Stimulated activated CD4-positive, alpha-beta T cell treated with anti-CD3 and anti-CD28 coated beads, Interleukin-15, amount 100 ng/mL, for 1 hour (primary cell): ENCODE measurements around the gene LAMTOR2.
"Not testable (repeated sequence)": the region's sequence is repeated elsewhere in the genome, so short reads cannot be mapped to it uniquely, and the experiment has no call there.

Source experiments
- DNase-seq, 2 donors: peaks; one replicate each; pipeline ENCODE4 v3.0.0-alpha.2; 2020; ENCODE audit warnings: low read depth in 1 of 2, low spot score in 1 of 2

The LAMTOR2 gene

DNA sequence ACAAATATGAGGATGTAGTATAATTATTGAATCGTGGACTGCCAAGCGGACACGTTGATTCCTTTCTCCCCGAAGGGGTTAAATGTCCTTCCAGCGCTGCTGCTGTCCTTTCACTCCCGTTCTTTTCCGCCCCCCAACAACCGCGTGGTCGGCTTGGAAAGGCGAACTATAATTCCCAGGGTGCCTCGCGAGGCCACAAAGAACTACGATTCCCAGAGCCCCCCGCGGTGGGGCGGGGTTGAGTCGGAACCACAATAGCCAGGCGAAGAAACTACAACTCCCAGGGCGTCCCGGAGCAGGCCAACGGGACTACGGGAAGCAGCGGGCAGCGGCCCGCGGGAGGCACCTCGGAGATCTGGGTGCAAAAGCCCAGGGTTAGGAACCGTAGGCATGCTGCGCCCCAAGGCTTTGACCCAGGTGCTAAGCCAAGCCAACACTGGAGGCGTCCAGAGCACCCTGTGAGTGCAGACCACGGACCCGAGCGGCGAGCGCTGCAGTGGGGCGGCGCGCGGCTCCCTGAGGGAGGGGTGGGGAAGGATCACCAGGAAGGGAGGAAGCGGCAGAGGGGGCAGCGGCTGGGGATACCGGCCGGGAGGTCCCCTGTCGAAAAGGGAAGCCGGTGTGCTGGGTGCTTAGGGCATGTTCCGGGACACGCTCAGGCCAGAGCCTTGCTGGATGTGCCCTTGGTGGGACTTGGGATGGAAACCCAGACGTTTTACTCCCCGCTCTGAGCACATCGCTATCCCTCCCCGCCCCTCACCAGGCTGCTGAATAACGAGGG is at the start of gene LAMTOR2:
Gene LAMTOR2, plus strand, starts transcription at position 283 of the 781 bp plus-strand sequence. Its CDS starts 108 bp downstream, at position 391.
- DNase-seq = peak; percentile 92 to 95

DNA sequence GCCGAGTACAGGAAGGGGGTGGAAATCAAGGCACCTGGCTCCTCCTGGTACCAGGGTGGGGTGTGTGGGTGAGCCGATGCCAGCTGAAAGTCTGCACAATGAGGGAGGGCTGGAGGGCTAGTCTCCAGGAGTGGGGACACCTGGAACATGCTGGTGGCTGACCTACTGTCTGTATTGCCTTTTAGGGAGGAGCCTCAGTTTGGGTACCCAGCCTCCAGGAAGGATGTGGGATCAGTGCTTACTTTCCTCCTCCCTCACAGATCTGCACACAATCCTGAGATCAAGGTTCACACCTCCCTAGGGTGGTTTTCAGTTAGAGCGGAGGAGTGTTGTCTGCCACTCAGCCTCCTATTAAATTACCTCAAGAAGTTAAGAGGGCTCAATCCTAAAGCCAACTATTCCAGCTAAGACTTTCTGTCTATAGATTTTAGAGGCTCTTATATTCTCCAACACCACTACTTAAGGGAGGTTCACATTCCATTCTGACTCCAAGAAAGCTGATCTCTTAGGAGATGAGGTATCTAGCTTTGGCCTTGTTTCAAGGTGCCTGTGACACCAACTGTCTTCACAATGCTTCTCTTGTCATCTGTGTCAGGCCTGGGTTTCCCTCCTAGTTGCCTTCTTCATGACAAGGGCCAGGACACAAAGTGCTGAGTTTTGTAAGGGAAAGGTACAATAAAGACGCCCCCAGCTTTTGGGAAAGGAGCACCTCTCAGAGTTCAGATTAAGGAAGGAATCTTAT is 49.6 kb upstream of the LAMTOR2 start:
- DNase-seq = no peak

DNA sequence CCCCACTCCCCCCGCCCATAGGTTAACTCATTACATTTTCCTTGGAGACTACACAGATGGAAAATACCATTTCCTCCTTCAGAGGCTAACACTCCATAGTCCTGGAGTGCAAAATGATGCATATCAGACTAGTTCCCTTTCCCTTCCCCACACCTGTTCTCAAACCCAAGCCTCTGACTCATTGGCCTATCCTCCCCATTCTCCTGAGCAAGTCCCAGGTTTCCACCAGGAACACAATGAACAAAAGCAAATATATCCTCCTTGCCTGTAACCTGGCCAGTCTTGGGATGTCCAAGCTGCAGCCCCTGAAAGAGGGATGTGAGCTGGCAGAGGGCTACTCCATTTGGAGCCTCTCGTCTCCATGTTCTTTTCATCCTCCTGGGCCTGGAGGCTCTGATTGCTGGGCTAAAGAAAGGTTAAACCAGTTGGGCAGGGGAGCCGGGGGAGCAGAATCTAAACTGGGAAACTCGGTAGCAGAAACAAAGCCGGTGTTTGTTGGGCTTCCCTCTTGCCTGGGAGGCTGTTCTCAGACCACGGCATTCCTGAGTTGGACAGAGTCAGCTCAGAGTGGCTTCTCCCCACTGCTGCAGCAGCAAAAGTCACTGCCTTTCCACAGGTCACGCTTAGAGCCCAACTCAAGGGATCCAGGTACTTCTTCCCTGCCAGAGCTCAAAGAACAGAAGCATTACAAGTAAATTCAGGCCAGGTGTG is 47.8 kb upstream of the LAMTOR2 start:
- DNase-seq = no peak

DNA sequence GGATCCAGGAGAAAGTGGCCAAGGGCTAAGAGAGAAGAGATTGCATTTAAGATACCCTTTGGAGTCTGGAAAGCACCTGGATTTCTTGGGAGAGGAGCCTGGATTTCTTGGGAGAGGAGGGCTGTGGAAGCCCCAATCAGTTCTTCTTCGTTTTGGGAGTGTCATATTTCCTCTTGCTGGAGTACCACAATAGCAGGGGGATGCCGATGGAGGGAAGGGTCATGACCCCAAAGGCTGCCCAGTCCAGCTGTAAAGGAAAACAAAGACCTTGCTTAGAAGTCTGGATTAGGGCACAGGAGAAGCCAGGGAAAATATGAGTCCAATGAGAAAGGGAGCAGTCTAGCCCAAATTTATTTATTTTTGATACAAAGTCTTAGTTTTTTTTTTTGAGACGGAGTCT is 45.2 kb upstream of the LAMTOR2 start:
- no peak for DNase-seq

DNA sequence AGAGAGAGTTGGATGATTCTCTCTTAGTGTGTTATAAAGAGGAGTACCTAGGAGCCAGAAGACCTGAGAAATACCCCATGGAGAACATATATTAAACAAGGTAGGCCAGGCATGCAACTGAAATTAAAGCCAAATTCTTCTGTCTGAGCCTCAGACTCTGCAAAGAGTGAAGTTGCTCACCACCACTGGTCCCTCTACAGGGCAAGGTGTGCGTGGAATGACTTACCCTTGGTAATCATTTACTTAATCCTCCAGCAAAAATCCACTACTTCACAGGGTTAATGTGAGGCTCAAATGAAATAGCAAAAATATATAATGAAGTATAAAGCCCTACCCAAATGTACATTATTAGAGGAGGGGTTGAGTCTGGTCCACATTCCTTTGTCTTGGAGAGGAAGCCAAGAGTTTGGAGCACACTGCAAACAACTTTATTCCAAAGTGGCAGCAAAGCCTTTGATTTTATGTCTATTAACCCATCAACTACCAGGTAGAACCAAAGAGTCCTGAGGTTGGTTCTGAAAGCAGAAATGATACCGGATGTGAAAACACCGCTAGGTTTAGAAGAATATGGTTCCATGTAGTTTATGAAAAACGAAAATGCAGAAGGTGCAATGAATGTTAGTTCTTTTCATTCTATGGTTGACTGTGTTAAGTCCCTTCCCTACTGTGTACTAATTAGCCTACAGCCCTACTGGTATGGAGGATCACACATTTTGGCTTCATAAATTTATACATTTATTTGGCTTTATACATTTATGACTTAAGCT is 42.3 kb upstream of the LAMTOR2 start:
- no peak for DNase-seq

DNA sequence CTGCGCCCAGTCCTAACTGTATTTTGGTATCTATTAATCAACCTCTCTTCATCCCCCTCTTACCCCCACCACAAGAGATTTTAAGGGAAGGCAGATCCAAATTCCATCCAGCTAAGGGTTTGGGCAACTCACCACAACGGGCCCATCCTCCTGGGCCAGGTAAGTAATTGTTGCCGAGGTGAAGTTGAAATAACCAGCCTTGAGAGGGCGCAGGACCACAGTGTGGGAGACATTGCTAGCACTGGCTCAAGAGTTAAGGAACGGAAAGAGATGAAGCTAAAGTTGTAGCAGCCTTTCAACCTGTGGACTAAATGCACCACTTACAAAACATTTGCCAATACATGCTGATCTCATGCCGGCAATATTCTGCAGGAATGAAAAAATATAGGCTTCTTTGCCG is 39.8 kb upstream of the LAMTOR2 start:
- no peak for DNase-seq

DNA sequence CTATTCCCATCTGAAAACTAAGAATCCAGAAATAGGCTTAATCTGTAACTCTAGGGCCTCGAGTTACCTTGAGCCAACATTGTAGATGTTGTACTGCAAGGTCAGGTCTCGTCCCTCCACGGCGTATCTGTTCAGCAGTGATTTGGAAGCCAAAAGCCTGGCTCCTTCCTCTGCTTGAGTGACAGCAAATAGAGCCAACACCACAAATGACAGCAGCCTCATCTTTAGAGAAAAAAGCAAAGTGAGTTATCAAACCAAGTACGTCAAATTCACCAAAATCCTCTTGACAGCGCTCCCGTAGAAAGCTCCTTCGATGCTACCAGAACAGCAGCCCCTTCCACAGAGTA is 34.7 kb upstream of the LAMTOR2 start:
- DNase-seq = no peak

DNA sequence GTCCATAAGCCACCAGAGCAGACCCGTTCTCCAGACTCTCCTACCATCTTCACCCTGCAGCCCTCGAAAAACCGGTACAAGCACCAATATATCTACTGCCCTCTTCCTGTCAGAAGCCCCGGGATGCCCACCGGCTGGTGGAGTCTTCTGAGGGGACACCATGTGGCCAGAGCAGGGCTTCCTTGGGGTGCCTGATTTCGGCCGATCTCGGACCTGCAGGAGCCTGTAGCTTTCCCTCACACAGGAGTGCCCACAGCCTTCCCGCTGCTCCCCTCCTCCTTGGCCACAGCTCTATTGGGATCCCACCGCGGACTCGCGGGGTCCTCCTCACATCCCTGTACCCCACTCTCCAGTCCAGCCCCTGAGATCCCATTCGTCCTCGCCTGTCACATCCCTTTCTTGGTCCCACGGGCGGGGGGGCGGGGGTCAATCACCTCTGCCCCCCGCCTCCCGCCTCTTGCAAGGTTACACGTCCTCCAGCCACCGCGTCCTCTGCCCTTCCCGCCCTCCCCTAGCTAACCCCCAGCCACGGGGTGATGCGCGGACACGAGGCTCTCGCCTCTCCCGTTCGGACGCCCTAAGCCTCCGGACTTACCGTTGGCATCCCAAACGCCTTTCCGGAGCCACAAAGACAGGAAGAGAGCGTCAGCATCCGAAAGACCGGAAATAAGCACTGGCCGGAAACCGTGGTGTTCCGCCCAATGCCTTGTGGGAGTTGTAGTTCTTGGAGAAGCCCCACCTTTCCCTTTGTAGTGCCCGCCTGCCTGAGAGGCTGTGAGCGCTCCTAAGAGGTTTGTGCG is 34.1 kb upstream of the LAMTOR2 start, which contains the start of gene SSR2:
Gene SSR2, minus strand, starts transcription at position 659 of the 800 bp plus-strand sequence. CDS start 784 bp downstream, outside the sequence.
- DNase-seq = peak; percentile 56 to 67

DNA sequence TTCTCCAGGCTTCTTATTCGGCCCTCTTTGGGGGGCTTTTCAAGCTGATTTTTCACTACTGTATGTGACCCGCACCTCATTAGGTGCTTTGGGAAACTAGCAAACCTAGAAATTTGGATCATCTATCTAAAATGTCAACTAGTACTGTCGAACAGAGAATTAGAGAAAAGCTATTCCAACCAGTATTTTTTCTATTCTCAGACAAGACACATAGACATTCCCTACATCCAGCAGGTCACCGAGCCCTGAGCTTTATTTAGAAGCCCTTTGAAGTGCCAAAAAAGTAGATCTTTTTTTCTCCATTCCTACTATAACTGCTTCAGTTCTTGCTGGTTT is 33.5 kb upstream of the LAMTOR2 start:
- DNase-seq = no peak

DNA sequence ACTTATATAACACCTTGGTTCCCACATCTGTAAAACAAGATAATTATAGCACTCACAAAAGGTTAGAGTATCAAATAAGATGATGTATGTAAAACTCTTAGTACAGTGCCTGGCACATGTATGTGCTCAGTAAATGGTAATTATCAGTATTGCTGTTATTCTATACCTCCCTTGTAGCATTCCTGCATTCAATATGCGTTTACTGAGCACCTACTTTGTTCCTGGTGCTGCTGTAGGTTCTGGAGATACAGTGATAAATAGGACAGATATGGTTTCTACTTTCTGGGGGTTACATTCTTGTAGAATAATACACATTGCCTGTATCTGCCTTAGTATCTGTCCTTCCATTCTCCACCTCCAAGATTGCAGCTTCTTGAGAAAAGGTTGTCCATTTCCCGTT is 32.6 kb upstream of the LAMTOR2 start:
- DNase-seq = no peak

DNA sequence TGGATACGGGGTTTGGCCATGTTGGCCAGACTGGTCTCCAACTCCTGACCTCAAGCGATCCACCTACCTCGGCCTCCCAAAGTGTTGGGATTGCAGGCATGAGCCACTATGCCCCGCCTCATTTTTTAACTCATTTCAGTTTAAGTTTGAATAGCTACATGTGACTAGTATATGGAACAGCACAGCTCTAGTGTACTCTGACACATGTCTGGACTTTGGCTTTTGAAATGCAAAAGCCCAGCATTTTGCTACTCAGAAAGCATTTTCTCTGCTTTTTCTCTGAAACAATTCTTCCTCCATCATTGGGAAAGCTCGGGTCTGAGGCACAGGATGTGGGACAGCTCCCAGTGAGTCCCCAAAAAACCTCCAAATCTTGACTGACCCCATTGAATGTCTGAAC is 29.8 kb upstream of the LAMTOR2 start:
- DNase-seq = no peak

DNA sequence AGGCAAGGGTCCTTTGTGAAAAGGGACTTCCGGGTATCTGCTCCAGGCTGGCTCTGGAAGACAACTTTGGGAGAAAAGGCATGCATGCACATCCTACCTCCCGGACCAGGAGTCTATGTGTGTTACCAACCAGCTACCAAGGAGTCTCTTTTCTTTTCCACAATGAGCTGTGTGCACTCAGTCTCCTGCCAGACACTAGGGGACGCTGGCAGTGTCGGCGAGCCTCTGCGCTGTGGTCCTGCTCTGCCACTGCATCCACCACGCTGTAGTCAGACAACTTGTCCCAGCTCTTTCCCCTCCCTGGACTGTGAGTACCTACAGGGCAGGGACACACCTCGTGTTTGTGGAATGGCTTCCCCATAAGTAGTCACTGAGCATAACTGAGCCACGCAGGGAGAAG is 28.7 kb upstream of the LAMTOR2 start:
- DNase-seq = no peak

DNA sequence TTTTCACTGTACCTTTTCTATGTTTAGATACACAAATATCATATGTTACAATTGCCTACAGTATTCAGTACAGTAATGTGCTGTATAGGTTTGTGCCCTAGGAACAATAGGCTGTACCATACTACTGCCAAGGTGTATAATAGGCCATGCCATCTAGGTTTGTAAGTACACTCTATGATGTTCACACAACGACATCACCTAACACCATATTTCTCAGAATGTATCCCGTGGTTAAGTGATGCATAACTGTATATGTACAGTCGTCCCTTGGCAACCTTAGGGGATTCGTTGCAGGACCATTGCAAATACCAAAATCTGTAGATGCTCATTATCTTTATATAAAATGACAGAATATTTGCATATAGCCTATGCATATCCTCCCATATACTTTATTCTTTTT is 28.0 kb upstream of the LAMTOR2 start:
- DNase-seq = no peak

DNA sequence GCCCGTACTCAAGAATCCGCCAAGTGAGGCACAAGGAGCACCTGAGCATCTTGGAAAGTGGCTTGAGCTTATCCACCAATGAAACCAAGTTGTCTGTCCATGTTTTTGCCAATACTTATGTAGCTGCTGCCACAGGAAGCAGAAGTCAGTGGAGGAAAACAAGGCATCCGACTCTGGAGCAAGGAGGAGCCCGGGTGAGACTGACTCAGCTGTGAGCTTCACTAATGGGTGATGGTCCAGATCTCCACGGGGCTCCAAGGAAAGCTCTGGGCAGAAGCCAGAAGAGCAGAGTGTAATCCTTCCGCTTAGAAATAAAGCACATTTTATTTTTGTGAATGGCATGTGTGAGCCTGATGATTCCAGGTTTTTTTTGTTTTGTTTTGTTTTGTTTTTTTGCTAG is 21.6 kb upstream of the LAMTOR2 start:
- no peak for DNase-seq

DNA sequence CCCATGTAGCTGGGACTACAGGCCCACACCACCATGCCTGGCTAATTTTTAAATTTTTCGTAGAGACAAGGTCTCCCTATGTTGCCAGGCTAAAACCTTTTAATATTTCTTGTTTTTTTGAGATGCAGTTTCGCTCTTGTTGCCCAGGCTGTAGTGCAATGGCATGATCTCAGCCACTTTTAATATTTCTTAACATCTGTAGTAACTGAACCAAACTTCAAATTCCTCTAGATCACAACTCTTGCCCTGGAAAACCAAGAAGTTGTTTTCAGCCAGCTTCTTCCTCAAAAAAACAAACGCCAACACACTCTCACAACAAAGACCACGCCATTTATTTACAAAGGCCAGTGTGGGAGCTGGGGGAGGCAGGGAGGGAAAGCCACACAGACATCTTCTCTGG is 19.6 kb upstream of the LAMTOR2 start:
- DNase-seq = not testable (repeated sequence)

DNA sequence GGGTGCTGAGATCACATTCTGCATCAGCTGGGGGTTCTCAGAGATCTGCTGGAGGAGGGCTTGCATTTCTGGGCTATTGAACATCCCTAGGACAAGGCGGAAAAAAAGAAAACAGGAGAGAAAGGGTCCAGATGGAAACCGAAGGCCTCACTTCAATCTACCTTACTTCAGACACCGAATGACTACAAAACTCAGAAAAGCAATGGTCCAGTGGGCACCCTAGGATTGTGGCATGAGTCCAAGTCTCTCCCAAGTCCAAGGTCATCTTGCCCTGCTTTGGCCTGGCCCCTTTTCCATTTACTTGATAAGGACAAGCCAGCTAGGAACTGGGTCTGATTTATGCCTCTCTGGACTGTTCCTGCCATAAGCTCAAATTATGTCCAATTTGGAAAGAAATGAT is 11.8 kb upstream of the LAMTOR2 start:
- DNase-seq = no peak

DNA sequence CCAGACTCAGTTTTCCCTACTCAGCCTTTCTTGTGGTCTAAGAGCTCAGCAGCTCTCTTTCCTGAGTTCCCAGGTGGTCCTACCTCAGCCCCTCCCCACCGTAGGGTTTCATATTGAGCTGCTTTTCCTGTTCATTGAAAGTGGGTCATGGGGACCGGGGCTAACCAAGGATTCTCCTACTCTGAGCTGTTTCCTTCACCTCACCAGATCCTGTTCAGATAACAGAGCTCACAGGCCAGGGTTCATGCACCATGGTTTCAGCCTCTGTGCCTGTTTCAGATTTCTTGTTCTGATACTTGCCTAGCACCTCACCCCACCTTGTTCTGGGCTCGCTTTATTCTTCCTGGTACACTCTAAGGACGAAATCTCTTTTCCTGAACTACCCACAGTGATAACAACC is 9.5 kb upstream of the LAMTOR2 start:
- DNase-seq = no peak

DNA sequence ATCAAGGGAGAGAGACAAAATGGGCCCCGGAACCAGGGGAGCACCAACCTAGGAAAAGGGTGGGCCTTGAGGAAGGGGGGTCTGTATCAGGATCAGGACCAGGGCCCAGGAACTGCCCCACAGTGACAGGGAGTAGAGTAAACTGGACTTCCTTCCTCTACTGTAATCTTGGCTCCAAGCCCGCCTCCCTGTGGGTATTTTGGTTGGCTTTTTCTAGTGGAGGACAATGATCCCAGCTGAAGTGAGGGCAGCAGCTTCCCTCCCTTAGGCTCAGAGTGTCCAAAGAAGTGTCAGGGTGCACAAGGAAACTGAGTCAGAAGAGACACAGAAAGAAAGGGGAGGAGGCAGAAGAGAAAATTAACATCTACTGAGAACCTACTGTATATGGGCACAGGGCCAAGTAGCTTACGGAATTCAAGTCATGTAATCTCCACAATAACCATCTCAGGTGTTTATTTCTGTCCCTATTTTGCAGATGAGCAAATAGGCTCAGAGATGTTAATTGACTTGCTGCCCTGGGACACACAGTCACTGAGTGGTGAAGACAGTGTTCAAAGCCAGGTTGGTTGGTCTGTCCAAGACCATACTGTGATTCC is 5.8 kb upstream of the LAMTOR2 start:
- DNase-seq = no peak

DNA sequence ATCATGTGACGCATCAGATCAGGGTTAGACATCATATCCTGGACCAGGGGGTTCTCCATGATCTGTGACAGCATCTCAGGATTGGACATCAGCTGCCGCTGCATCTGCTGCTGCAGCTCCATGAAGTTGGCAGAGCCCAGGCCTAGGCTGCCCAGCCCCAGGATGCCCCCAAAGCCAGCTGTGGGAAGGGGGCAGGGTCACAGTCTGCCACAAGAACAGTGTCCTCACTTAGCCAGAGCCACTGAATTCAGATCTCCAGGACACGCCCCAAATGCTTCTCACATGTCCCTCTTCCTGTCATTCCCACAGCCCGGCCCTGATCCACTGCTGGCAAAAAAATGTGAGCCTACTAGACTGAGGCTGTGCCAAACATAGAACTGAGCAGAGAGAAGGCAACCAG is 4.2 kb upstream of the LAMTOR2 start:
- DNase-seq = no peak
